22Rv1 (cell line): ENCODE results near the gene WDFY2.

ENCODE experiments used
- H3K27ac ChIP-seq: fragments of 450-650 bp; 2 replicates; pipeline ENCODE4 v1.5.1; 2017
- CTCF ChIP-seq: fragments of 450-650 bp; IDR thresholded peaks from 2 replicates; pipeline ENCODE4 v1.5.1; 2017; ENCODE audit warnings: mild to moderate bottlenecking
- ZFX ChIP-seq: fragments of 450-650 bp; IDR thresholded peaks from 2 replicates; pipeline ENCODE4 v1.6.1; 2017; ENCODE audit warnings: antibody characterized with exemption, borderline replicate concordance

The WDFY2 gene

DNA sequence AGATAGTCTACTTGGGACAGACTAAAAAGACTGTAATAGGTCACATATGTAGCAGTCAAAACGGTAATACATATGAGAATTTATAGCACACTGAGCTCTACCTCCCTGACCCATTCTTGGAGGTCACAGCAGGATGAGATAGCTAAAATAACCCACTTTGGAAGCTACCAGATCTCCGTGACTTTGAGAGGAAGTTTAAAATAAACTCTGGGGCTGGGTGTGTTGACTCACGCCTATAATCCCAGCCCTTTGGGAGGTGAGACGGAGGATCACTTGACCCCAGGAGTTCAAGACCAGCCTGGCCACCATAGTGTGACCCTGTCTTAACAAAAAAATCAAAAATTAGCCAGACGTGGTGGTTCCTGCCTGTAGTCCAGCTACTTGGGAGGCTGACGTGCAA lies 174.4 kb downstream of the WDFY2 start:
- no peak overlapping the region for H3K27ac ChIP-seq
- TF ChIP-seq CTCF (no peak), ZFX (no peak)

- no peak overlapping the region for H3K27ac ChIP-seq
- no peak for TF ChIP-seq CTCF
- no peak for TF ChIP-seq ZFX
Measured at GRCh38 chr13:51759240-51759639, 175.0 kb downstream of the WDFY2 start.

DNA sequence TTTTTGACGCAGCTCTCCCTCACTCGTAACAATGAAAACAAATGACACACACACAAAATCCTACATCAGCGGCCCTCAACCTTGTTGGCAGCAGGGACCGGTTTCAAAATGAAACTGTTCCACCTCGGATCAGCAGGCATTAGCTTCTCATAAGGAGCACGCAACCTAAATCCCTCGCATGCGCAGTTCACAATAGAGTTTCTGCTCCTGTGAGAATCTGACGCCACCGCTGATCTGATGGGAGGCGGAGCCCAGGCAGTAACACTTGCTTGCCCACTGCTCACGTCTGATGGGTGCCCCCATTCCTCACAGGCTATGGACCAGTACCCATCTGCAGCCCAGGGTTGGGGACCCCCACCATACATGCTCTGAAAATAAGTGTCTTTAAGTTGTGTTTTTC lies 176.3 kb downstream of the WDFY2 start:
- no peak for TF ChIP-seq ZFX
- no peak for TF ChIP-seq CTCF
- H3K27ac ChIP-seq, result no peak overlapping the region

GRCh38 chr13:51761643-51762350 lies 177.5 kb downstream of the WDFY2 start:
- TF ChIP-seq ZFX (no peak), CTCF (no peak)
- H3K27ac ChIP-seq, result no peak overlapping the region

DNA sequence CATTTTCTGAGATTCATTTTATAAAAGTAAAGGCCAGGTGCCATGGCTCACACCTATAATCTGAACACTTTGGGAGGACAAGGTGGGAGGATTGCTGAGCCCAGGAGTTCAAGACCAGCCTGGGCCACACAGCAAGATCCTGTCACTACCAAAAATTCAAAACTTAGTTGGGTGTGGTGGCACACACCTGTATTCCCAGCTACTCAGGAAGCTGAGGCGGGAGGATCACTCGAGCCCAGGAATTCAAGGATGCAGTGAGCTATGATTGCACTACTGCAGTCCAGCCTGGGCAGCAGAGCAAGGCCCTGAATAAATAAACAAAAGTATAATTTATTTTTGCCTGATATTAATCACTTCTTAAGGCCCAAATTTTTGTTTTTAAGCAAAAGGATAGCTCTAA lies 179.2 kb downstream of the WDFY2 start:
- no peak for TF ChIP-seq ZFX
- no peak for TF ChIP-seq CTCF
- H3K27ac ChIP-seq, result no peak overlapping the region

DNA sequence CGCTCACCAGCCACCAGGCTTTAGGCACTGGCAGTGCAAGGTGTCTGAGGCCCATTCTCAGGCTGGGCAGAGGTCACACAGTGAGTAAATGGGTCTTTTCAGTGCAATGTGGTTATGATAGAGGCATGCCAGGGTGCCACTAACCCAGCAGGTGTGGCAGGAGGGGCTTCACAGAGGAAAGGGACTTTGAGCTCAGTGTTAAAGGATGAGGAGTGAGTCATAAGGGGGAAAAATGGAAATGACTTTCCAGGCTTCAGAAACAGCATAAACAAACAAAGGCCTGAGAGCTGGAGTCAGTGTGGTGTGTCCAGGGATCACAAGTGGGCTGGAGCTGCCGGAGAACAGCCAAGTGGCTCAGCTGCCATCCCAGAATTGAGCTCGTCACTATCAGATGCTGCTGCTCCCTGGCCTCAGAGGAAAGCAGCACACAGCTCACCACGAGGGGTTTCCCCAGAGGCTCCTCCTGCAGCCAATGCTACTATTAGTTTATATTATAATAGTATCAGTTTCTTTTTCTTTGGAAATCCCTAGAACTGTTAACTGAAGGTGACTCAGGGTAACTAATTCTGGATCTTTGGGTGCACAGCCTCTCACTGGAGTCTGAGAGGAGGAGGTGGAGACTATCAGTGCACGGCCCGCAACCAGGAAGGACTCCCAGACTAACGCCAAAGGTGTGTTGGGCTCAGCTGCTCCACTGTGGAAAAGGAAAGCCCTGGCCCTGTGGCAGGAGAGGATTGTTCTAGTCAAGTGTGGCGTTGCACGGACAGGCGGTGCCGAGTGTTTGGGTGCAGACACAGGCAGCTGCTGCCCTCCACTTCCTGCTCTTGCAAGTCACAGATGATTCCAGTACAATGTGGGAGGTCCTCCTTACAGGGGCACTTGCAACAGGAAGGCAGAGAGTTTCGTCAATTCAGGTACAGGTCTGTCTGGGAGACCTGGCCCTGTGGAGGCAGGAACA lies 180.2 kb downstream of the WDFY2 start:
- no peak overlapping the region for H3K27ac ChIP-seq
- TF ChIP-seq CTCF (no peak), ZFX (no peak)

GRCh38 chr13:51765142-51765515 lies 180.9 kb downstream of the WDFY2 start:
- no peak overlapping the region for H3K27ac ChIP-seq
- TF ChIP-seq CTCF, result no peak
- no peak for TF ChIP-seq ZFX
